ENCODE data around the gene AK1.

Gene AK1, protein sequence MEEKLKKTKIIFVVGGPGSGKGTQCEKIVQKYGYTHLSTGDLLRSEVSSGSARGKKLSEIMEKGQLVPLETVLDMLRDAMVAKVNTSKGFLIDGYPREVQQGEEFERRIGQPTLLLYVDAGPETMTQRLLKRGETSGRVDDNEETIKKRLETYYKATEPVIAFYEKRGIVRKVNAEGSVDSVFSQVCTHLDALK

DNA sequence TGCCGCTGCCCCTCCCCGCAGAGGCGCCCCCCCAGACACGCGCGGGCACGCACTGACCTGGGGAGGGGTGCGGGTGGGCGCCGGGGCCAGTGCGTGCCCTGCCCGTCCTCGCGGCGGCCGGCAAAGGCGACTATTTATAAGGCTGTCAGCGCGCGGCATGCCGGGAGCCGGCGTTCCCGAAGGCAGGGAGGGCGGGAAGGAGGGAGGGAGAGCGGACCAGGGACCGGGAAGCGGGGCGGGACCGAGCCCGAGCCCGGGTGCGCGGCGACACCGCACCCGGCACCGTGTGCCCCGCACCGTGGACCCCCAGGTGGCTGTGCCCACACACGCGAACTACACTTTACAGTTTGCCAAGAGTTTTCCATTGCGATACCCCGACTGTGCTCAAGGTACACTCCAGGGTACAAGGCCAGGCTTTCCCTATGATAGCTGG lies at the start of gene AK1:
Gene AK1, minus strand, starts transcription at position 110 of the 433 bp plus-strand sequence. CDS start 3,058 bp downstream, outside the sequence.
- no peak for DNase-seq

DNA sequence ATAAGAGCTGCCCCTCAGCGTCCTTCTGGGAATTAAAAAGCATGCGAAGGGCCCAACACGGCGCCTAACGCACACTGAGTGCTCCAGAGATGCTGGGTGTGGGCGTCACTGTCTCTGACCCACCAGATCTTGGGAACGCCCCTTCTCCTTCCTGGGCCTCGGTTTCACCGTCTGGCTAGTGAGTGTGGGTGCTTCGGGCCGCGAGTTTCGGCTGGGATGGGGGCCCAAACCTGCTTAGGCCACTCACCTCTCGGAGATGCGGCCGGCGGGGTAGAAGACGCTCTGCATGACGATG lies 49.4 kb upstream of the AK1 start:
- DNase-seq, result no peak

DNA sequence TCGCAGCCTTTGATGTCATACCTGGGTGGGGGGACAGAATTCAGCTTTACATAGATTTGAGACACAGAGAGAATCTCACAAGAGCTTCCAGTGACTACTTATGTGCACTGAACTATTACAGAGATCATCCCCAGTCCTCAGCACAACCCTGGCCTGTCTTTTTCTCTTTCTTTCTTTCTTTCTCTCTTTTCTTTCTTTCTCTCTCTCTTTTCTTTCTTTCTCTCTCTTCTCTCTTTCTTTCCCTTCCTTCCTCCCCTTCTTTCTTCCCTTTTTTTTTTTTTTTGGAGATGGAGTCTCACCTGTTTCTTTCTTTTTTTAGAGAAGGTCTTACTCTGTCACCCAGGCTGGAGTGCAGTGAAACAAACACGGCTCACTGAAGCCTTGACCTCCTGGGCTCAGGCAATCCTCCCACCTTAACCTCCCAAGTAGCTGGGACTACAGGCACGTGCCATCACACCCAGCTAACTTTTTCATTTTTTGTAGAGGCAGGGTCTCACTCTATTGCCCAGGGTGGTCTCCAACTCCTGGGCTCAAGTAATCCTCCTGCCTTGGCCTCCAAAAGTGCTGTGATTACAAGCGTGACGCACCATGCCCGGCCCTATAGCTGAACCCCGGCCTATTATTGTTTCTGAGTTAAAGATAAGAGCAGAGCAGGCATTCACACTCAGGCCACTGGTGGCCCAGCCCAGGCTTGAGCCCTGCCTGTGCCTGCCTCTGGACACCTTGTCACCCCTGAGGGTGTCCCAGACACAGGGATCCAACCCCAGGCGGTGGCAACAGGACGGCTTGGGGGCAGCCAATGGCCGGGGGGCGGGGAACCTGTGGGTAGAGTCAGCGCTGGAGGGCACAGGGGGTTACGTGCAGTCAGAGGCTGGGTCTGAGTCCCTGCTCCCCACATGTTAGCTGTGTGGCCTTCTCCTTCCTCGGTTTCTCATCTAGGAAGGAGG lies 48.8 kb upstream of the AK1 start:
- DNase-seq, result no peak

DNA sequence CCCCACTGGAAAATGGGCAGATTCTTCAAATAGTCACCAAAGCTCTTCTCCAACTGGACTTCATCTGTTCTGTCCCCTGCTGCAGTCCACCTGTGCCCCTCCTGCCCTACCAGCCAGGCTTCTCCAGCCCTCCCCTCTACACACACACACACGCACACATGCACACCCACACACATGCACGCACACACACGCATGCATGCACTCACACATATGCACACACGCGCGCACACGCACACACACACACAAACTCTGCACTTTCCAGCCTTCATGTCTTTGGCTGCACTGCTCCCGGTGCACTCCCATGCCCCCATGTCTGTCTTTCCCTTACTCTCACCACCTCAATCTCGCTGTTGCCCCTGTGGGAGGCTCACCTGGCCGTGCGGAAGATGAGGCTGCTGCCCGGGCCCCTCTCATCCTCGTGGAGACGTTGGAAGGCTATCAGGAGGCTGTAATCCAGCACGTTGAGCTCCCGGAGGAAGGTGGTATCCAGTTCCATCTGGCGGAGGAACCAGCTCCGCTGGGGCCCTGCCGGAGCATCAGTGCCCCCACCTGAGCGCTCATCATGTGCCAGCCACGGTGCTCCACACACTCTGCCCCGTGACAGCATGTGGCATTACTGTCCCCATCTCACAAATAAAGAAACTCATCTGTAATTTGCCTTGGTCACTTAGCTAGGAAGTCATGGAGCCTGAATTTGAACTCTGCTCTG lies 47.4 kb upstream of the AK1 start:
- no peak for DNase-seq

DNA sequence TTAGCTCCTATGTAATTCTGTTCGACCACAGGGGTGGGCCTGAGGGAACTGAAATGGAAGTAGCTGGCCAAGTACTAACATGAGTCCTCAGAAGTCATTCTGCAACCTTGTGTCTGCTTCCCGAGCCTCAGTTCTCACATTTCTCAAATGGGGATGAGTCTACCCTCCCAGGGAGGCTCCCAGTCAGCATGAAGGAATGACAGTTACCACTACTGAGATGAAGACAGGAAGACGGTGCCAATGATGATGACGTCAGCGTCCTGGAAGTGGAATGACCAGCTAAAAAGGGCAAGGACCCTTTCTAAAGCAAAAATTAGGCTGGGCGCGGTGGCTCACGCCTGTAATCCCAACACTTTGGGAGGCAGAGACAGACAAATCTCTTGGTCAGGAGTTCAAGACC lies 46.3 kb upstream of the AK1 start:
- DNase-seq, result no peak

DNA sequence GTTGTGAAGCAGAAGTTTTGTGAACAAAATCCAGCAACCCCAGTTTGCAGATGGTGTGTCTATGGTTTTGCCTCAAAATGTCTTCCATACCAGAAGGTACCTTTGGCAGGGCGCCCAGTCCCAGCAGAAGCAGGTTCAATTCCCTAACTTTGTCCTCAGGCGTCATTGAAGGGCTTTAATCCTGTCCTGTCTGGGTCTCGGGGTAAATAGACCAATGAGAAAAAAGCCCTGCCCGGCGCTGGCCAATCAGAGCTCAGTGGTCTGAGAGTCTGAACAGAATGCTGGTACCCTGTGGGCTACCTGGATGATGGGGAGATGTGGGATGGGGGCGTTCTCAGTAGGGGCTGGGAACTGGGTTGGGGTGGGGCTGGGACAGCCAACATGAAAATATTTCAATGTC lies 45.6 kb upstream of the AK1 start:
- no peak for DNase-seq

DNA sequence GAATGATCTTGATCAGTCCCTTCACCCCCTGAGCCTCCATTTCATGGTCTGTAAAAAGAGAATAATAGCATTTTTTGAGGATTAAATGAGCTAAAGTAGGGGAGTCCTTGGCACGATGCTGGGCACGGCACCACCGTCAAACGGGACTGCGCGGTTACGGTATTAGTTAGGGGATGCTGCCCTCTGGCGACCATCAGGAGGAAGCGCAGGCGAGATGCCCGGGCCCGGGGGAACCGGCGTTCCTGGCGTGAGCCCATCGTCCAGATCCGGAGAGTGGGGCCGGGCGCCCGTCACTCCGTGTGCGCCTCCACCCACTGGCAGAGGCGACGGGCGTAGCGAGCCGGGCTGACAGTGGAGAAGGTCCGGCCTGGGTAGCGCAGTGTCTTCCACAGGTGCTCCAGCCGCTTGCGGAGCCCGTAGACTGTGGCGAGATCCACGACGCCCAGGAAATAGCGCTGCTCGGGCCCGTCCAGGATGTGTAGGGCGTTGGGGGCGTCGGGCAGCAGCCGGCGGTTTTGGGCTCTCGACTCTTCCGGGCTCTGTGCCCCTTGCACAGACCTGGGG lies 44.2 kb upstream of the AK1 start:
- peak; percentile 51 to 74 (median 56) for DNase-seq

DNA sequence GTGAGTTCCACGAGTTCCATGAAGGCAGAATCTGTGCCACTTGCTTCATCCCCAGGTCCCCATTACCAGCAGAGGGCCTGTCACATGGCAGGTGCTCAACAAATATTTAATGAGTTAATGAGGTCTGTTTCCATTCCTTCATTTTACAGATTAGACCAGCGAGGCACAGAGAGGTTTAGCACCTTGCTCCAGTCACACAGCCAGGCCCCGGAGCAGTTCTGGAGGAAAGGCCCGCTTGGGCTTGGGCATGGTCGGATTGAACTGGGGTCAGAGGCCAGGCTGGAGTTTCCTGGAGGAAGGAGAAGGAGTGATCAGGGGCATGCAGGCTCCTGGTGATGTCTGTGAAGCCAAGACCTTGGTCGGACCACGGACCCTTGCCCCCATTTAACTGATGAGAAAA lies 43.3 kb upstream of the AK1 start:
- no peak for DNase-seq

DNA sequence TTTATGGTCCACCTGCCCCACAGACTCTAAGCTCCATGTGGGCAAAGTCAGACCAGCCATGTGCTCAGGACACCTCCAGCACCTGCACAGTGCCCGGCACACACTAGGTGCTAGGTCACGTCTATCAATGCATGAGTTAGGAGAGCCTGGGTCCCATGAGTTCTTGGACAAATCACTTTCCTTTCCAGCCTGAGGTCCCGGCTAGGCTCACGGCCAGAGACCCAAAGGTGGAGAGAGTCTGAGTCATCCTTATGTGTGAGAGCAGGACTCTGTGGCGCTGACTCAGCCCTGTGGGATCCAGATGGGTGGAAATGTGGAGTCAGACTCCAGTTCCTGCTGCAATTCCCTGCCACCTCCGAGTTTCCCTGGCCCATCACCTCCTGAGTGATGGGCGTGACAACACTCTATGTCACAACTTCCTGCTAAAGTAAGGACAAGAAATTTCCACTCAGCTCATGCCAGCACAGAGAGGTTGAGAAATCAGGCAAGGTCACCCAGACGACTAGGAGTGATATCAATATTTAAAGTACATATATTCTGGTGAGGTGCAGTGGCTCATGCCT lies 41.9 kb upstream of the AK1 start:
- no peak for DNase-seq

DNA sequence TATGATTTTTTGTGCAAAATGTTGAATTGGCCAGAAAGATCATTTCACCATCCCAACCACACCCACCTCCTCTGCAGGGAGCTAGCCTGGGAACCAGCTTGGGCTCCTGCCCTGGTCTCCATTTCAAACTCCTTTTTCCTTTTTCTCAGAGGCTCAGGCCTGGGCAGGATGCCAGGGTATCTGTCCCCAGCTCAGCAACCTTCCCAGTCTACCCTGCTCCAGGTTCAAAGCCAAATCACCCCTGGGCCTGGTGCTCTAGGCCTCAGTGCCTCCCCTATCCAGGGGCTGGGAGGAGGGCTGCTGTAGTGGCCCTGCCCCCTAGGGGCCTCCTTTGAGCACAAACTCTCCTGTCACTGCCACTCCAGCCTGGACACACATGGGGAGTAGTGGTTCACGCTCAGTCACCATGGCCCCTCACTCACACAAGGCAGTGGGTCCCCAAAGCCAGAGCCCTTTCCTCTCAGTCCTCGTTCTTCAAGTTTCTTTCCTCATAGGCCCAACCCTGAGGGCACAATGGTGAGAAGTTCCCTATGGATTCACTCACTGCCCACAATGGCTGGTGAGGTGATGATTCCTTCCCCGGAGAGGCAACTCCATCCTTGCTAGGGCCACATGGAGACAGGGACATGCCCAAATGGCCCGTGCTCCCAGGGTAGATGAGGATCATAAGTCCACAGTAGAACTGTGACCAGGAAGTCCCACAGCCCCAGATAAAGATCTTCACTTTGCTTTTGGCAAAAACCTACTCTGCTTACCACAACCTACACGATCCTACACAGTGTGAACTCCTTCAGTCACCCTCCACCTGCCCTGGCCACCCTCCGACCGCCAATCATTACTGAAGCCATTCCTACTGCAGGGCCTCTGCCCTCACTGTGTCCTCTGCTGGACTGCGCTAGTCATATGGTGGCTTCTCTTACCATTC lies 41.0 kb upstream of the AK1 start:
- no peak for DNase-seq

DNA sequence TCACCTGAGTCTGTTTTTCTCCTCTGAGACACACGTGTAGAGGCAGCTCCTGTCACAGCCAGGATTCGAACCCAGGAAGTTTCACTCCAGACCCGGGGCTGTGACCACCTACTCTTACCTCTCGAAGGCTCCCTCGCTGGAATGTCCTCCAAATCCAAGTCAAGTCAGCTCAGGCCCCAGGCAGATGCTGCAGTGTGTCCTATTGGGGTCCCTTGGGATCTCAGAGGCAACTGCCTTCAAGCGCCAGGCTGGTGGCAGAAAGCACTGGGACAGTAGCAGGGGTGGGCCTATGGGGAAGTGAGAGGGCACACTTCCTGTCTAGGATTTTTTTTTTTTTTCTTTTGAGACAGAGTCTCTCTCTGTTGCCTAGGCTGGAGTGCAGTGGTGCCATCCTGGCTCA lies 40.1 kb upstream of the AK1 start:
- DNase-seq, result no peak

DNA sequence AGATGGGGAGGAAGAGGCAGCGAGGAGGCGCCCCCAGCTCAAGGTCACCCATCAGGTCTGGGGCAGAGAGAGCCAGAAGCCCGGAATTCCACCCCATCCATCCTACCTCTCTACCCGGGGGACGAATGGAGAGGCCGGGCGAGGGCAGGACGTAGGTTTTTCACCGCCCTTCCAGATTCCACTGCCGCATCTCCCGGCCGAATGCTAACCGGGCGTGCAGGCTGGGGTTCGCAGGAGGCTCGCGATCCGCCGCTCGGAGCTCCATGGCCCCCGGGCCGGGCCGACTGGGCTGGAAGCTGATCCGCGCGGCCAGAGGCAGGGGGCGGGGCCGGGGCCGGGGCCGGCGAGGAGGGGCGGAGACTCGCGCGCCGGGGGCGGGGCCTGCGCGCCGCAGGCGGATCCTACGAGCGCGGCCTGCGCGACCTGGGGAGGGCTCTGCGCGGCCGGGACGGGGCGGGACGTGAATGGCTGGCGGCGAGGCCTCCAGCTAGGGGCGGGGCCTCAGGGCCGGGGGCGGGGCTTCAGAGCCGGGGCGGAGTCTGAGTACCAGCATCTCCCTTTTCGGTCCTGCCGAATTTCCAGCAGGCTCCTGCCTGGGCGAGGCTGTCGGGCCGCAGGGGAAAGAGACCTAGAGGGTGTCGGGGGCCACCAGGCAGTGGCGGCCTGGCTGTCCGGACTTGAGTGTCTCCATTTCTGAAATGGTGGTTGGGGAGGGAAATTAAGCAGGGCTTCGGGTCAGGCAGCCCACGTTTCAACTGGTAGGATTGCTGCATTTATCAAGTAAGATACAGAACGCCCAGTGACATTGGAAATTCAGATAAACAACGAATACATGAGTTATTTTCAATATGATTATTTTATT lies 39.5 kb upstream of the AK1 start, which contains the start of gene ST6GALNAC4:
Gene ST6GALNAC4, minus strand, starts transcription at position 322 of the 862 bp plus-strand sequence. CDS start 622 bp downstream, outside the sequence.
- peak; percentile 92 to 97 (median 96) for DNase-seq

DNA sequence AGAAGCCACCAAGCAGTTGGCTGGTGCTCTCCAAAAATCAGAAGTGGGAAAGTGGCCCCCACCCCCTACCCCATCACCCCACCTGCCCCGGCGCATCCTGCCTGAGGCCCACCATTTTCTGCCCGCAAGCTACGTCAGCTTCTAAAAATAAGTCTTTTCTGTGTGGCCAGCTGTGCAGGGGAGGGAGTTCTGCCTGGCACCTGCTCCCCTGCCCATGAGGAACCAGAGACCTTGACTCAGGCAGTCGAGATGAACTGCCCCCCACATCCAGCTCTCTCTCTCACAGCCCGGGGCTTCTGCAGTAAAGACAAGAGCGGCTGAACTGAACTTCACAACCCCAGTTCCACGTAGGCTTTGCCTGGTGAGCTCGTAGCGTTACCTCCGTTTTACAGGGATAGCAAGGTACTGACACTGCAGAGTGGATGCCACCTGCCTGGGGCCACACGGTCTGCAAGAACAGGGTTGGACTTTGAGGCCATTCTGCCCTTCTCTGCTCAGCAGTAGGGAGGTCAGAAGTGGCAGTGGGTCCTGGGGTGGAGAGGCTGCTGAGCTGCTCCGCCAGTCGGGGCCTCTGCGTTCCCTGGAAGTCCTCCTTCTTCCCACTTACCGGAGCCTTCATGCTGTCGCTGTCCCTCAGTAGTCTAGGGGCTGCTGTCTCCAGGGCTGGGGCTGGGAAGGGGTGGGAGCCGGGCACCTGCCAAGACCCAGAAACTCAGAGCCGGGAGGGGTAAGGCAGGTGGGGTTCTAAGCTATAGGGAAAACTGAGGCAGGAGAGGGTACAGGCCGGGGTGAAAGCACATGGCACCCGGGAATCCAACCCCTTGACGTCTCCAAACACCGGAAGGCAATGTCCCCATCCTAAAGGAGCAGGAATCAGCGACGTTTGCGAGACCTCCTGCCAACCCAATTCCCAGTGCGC lies 38.6 kb upstream of the AK1 start:
- DNase-seq, result no peak

DNA sequence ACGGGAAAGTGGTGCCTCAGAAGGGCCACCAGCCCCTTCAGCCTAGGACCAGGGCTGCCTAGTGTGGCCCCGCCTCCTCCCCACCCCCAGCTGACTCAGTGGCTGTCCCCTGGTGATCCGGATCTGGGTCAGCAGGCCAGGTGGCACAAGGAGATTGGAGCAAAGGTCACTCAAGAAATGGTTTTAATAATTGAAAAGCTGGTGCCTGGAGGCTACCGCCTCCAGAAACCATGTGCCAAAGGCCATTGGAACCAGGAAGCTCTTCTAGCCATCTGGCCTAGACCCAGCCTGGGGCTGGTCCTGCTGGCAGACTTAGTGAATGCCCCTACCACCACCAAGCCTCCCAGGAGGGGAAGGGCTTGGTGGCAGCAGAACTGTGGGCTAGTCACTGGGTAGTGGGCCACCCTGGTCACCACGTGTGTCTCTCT lies 37.9 kb upstream of the AK1 start:
- no peak for DNase-seq

DNA sequence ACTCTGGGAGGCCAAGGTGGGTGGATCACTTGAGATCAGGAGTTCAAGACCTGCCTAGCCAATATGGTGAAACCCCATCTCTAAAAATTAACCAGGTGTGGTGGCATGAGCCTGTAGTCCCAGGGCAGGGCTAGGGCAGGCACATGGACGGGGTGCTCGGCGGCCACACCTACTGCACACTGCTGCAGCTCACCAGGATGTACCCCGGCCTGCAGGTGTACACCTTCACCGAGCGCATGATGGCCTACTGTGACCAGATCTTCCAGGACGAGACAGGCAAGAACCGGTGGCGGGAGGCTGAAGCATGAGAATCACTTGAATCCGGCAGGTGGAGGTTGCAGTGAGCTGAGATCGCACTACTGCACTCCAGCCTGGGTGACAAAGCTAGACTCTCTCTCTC lies 36.2 kb upstream of the AK1 start:
- DNase-seq, result no peak

DNA sequence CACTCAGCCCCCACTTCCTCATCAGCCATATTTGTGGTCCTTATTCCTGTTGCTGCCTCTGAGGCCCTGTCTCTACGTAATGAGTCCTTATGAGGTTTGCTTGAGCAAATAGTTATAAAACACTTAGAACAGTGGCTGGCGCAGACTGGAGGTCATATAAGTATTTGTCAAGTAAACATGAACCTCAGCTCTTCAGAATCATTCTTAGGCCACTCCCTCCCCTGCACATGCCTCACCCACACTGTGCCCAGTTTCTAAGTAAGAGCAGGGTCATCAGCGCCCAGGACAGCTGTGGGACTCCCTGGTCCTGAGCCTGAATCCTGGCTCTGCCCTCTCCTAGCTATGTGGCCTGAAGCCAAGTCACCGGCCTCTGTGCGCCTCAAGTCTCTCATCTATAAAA lies 35.4 kb upstream of the AK1 start:
- no peak for DNase-seq

DNA sequence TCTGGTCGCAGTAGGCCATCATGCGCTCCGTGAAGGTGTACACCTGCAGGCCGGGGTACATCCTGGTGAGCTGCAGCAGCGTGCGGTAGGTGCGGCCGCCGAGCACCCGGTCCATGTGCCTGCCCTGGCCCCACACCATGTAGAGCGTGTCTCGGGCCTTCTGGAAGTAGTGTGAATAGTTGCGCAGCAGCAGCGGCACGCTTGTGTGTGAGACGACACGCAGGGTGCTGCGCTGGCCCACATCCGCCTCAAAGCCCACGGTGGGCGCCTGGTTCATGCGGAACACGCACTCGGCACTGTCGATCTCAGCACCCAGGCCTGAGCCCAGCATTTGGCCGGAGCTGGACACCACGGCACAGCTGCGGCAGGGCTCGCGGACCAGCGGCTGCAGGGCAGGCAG lies 34.8 kb upstream of the AK1 start:
- DNase-seq, result no peak

DNA sequence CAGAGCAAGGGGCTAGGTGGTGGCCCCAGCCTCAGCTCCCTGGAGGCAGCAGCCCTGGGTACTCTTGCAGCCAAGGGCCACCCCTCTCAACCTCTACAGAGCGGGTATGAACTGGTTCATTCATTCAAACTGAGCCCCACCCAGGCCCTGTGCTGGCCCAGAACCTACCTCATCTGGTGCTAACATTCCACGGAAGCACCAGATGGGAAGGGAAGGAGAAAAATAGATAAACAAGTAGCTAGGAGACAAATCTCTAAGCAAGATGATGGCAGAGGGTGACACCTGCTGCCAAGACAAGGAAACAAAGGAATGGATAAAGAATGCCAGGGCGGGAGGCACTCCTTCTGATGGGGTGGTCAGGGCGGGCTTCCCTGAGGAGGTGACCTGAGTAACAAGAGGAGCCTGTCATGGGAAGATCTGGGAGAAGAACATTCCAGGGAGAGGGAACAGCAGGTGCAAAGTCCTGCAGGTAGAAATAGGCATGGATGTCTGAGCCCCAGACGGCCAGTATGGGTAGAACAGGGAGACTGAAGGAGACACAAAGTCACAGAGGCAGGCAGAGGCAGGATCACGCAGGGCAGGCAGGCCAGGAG lies 33.2 kb upstream of the AK1 start:
- DNase-seq, result no peak

DNA sequence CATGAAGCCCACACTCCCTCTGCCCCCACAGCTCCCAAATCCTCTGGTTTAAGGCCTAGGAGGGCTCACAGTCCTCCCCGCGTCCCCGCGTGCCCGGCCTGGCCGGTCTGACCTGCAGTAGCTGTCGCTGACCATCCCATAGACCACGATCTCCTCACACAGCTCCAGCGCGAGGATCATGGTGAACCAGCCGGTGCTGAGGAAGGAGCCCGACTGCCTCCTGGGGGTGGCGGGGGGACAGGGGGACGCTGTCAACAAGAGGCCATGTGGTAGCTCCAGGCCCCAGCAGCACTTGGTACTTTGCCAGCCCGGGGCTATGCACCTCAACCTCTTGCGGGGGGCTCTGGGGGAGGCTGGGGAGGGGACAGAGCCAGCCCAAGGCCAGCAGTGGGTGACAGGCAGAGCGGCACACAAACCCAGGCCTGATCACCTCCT lies 32.4 kb upstream of the AK1 start:
- no peak for DNase-seq

DNA sequence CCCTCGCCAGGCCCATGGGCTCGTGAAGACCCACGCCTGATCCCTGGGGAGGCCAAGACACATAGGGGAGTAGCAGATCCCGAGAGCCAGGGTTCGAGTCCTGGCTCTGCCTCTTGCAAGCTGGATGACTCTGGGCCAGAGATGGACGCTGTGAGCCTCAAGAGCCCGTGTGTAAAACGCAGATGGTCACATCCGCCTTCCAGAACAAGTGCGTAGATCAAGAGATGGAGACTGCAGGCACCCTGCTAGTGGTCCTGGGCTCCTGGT lies 31.1 kb upstream of the AK1 start:
- DNase-seq, result no peak
